HCT116 (cell line): ENCODE results near the gene PHF19. TPM values are rescaled to one million over a fixed set of nuclear protein-coding genes. Genes with fewer than 3 reads are reported as not detected.

ENCODE experiments used
- ATAC-seq: fragments of 200-7000 bp; cut with Tn5 transposase; 2 replicates; pipeline ENCODE4 v1.9.1; 2020; ENCODE audit warnings: mild to moderate bottlenecking, moderate library complexity
- BruUV-seq: library from RNA; stranded (reverse); fragments of 400-500 nt; replicated peaks from 2 replicates; lab custom pipeline; 2021; lab: Mats Ljungman, UMichigan
- CTCF ChIA-PET: fragments of 300-600 bp; sonication (Branson Sonifier 250); formaldehyde crosslinking; loops from one replicate; lab custom pipeline; 2021; ENCODE audit warnings: antibody characterized with exemption; lab: Charles Lee
- POLR2A ChIA-PET: fragments of 300-600, 350-600 bp; sonication (Branson Sonifier 250); formaldehyde crosslinking; loops from one replicate; lab custom pipeline; 2021; ENCODE audit warnings: antibody characterized with exemption; lab: Charles Lee
- RAD21 ChIA-PET, 2 experiments: fragments of 300-600 bp; sonication (Branson Sonifier 250); formaldehyde crosslinking; loops; one replicate each; lab custom pipeline; 2023; ENCODE audit warnings: low total read pairs in 2 of 2; ENCODE audit not compliant: uncharacterized antibody in 2 of 2, unreplicated experiment in 2 of 2, low non-redundant PET in 1 of 2; lab: Charles Lee
- DNase-seq: peaks from one replicate; pipeline ENCODE4 v3.0.0-alpha.2; 2010; ENCODE audit warnings: low read depth, low spot score
- H2AFZ ChIP-seq: fragments of 200-600 bp; shearing (Covaris generic), sonication (generic); 2 replicates; pipeline ENCODE4 v1.6.1; 2017; ENCODE audit warnings: low read depth, mixed run types, mixed read lengths, antibody characterized with exemption, low read length; ENCODE audit not compliant: poor library complexity, severe bottlenecking
- H3K27ac ChIP-seq: 2 replicates; pipeline ENCODE4 v1.5.1; 2012; ENCODE audit warnings: low read depth, low read length
- H3K27me3 ChIP-seq: fragments of 200-600 bp; sonication (generic); 2 replicates; pipeline ENCODE4 v1.6.1; 2016; ENCODE audit warnings: mixed run types, low read length, mixed read lengths; ENCODE audit not compliant: insufficient read depth
- H3K36me3 ChIP-seq, 2 experiments: fragments of 200-500 bp in 1 of 2; fragments of 200-600 bp in 1 of 2; sonication (Bioruptor generic) in 1 of 2; sonication (generic) in 1 of 2; 2 replicates each; pipeline versions ENCODE4 v1.5.1 to v1.6.1; 2014 to 2016; ENCODE audit warnings: low read length in 2 of 2, inconsistent platforms in 1 of 2, mixed read lengths in 1 of 2, mixed run types in 1 of 2; ENCODE audit not compliant: insufficient read depth in 2 of 2, control insufficient read depth in 1 of 2
- H3K4me1 ChIP-seq, 2 experiments: fragments of 200-600 bp in 1 of 2; sonication (generic) in 1 of 2; 2 replicates each; pipeline versions ENCODE4 v1.5.1 to v1.6.1; 2012 to 2017; ENCODE audit warnings: low read length in 2 of 2, inconsistent platforms in 1 of 2, mild to moderate bottlenecking in 1 of 2, mixed read lengths in 1 of 2, mixed run types in 1 of 2, moderate library complexity in 1 of 2; ENCODE audit not compliant: insufficient read depth in 2 of 2, control insufficient read depth in 1 of 2
- H3K4me2 ChIP-seq: fragments of 200-600 bp; sonication (generic); 2 replicates; pipeline ENCODE4 v1.6.1; 2017; ENCODE audit warnings: mixed run types, low read length, mixed read lengths
- H3K4me3 ChIP-seq, 2 experiments: fragments of 200-600 bp in 1 of 2; sonication (generic) in 1 of 2; replicated peaks in 1 of 2; 2 replicates each; pipeline ENCODE4 v1.5.1; 2011 to 2016; ENCODE audit warnings: low read length in 2 of 2, control low read depth in 1 of 2, low read depth in 1 of 2, mild to moderate bottlenecking in 1 of 2, mixed read lengths in 1 of 2, mixed run types in 1 of 2
- H3K79me2 ChIP-seq: fragments of 200-600 bp; sonication (generic); 2 replicates; pipeline ENCODE4 v1.6.1; 2017; ENCODE audit warnings: mild to moderate bottlenecking, mixed run types, low read length, moderate library complexity, mixed read lengths; ENCODE audit not compliant: insufficient read depth
- H3K9ac ChIP-seq: fragments of 200-600 bp; sonication (generic); 2 replicates; pipeline ENCODE4 v1.6.1; 2016; ENCODE audit warnings: low read length, mixed read lengths
- H3K9me2 ChIP-seq: fragments of 200-600 bp; sonication (generic), shearing (Covaris generic); 2 replicates; pipeline ENCODE4 v1.6.1; 2017; ENCODE audit warnings: mixed run types, mild to moderate bottlenecking, moderate library complexity; ENCODE audit not compliant: insufficient read depth
- H3K9me3 ChIP-seq, 2 experiments: fragments of 200-500 bp in 1 of 2; fragments of 200-600 bp in 1 of 2; sonication (Bioruptor generic) in 1 of 2; sonication (generic) in 1 of 2; 2 replicates each; pipeline ENCODE4 v1.6.1; 2014 to 2017; ENCODE audit warnings: low read length in 2 of 2, mixed read lengths in 2 of 2, inconsistent platforms in 1 of 2, low read depth in 1 of 2, mild to moderate bottlenecking in 1 of 2, mixed run types in 1 of 2, moderate library complexity in 1 of 2; ENCODE audit not compliant: control insufficient read depth in 1 of 2, insufficient read depth in 1 of 2
- H4K20me1 ChIP-seq: fragments of 200-600 bp; sonication (generic), shearing (Covaris generic); 2 replicates; pipeline ENCODE4 v1.6.1; 2017; ENCODE audit warnings: mixed run types, mild to moderate bottlenecking, moderate library complexity; ENCODE audit not compliant: insufficient read depth
- ATF3 ChIP-seq: IDR thresholded peaks from 2 replicates; pipeline ENCODE4 v1.6.1; 2012
- CBX3 ChIP-seq: IDR thresholded peaks from 2 replicates; pipeline ENCODE4 v1.6.1; 2012; ENCODE audit warnings: low read depth
- CEBPB ChIP-seq: IDR thresholded peaks from 2 replicates; pipeline ENCODE4 v1.6.1; 2012; ENCODE audit warnings: low read depth
- EGR1 ChIP-seq: IDR thresholded peaks from 2 replicates; pipeline ENCODE4 v1.6.1; 2012; ENCODE audit warnings: low read depth
- ELF1 ChIP-seq: IDR thresholded peaks from 2 replicates; pipeline ENCODE4 v1.6.1; 2012; ENCODE audit warnings: low read depth, borderline replicate concordance
- EZH2 ChIP-seq: fragments of 200-600 bp; sonication (generic); IDR thresholded peaks from 2 replicates; pipeline ENCODE4 v1.6.1; 2017; ENCODE audit warnings: antibody characterized with exemption, mixed run types
- EZH2phosphoT487 ChIP-seq: fragments of 200-600 bp; IDR thresholded peaks from 2 replicates; pipeline ENCODE4 v1.6.1; 2018; ENCODE audit warnings: antibody characterized with exemption, borderline replicate concordance
- FOSL1 ChIP-seq: IDR thresholded peaks from 2 replicates; pipeline ENCODE4 v1.6.1; 2012; ENCODE audit warnings: low read depth
- POLR2A ChIP-seq: IDR thresholded peaks from 2 replicates; pipeline ENCODE4 v1.7.0; 2011; ENCODE audit warnings: borderline replicate concordance; ENCODE audit not compliant: insufficient read depth, insufficient read length; ENCODE audit errors: extremely low read depth
- POLR2AphosphoS5 ChIP-seq: IDR thresholded peaks from 2 replicates; pipeline ENCODE4 v1.6.1; 2011; ENCODE audit warnings: mild to moderate bottlenecking, low read depth, low read length, moderate library complexity
- RAD21 ChIP-seq: IDR thresholded peaks from 2 replicates; pipeline ENCODE4 v1.6.1; 2012; ENCODE audit warnings: low read depth, mild to moderate bottlenecking
- SIN3A ChIP-seq: IDR thresholded peaks from 2 replicates; pipeline ENCODE4 v1.6.1; 2012; ENCODE audit warnings: low read depth
- SRF ChIP-seq: IDR thresholded peaks from 2 replicates; pipeline ENCODE4 v1.6.1; 2012; ENCODE audit warnings: low read depth
- YY1 ChIP-seq: IDR thresholded peaks from 2 replicates; pipeline ENCODE4 v1.6.1; 2011; ENCODE audit warnings: low read length, low read depth, moderate library complexity, mild to moderate bottlenecking; ENCODE audit not compliant: insufficient replicate concordance; ENCODE audit errors: extremely low read depth
- ZFX ChIP-seq: fragments of 450-650 bp; IDR thresholded peaks from 2 replicates; pipeline ENCODE4 v1.6.1; 2017
- ZNF274 ChIP-seq: fragments of 200-500 bp; sonication (Bioruptor generic); IDR thresholded peaks from 2 replicates; pipeline ENCODE4 v1.6.1; 2014; ENCODE audit warnings: mild to moderate bottlenecking, low read depth, low read length, inconsistent platforms
- intact Hi-C: fragments of 100-400 bp; cut with micrococcal nuclease; formaldehyde crosslinking; loops from 2 replicates; pipeline ENCODE4 v1.10.0; 2022
- total RNA-seq: library from RNA; stranded (reverse); gene quantifications from one replicate; pipeline ENCODE4 v1.2.1, GENCODE V29; 2021; ENCODE audit not compliant: unreplicated experiment
- TF ChIP-seq, protein P1 (sequence below): IDR thresholded peaks from 2 replicates; pipeline ENCODE4 v1.6.1; 2012; ENCODE audit warnings: low read depth
- TF ChIP-seq, protein P2 (sequence below): IDR thresholded peaks from 2 replicates; pipeline ENCODE4 v1.6.1; 2012

Gene PHF19
- total RNA-seq, 1 experiment from 2014 or later = 74.0 TPM

- TF ChIP-seq CBX3 = no peak
These were observed 45.6 kb upstream of the PHF19 start (continued) for GRCh38 chr9:120922404-120923195.

GRCh38 chr9:120921661-120922181, 44.7 kb upstream of the PHF19 start:
- TF ChIP-seq, protein P1, sequence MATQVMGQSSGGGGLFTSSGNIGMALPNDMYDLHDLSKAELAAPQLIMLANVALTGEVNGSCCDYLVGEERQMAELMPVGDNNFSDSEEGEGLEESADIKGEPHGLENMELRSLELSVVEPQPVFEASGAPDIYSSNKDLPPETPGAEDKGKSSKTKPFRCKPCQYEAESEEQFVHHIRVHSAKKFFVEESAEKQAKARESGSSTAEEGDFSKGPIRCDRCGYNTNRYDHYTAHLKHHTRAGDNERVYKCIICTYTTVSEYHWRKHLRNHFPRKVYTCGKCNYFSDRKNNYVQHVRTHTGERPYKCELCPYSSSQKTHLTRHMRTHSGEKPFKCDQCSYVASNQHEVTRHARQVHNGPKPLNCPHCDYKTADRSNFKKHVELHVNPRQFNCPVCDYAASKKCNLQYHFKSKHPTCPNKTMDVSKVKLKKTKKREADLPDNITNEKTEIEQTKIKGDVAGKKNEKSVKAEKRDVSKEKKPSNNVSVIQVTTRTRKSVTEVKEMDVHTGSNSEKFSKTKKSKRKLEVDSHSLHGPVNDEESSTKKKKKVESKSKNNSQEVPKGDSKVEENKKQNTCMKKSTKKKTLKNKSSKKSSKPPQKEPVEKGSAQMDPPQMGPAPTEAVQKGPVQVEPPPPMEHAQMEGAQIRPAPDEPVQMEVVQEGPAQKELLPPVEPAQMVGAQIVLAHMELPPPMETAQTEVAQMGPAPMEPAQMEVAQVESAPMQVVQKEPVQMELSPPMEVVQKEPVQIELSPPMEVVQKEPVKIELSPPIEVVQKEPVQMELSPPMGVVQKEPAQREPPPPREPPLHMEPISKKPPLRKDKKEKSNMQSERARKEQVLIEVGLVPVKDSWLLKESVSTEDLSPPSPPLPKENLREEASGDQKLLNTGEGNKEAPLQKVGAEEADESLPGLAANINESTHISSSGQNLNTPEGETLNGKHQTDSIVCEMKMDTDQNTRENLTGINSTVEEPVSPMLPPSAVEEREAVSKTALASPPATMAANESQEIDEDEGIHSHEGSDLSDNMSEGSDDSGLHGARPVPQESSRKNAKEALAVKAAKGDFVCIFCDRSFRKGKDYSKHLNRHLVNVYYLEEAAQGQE = no peak
- no peak for TF ChIP-seq CEBPB
- no peak for TF ChIP-seq ELF1
- TF ChIP-seq POLR2A = no peak
- TF ChIP-seq RAD21 = no peak
- TF ChIP-seq, protein P2, sequence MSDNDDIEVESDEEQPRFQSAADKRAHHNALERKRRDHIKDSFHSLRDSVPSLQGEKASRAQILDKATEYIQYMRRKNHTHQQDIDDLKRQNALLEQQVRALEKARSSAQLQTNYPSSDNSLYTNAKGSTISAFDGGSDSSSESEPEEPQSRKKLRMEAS = no peak
- no peak for TF ChIP-seq ZFX
- TF ChIP-seq EGR1 = no peak
- TF ChIP-seq POLR2AphosphoS5 = no peak
- TF ChIP-seq FOSL1 = no peak
- no peak for TF ChIP-seq ATF3
- no peak for TF ChIP-seq ZNF274
- TF ChIP-seq YY1 = no peak
- TF ChIP-seq SIN3A = no peak
- no peak for TF ChIP-seq EZH2
- TF ChIP-seq SRF = no peak
- no peak for TF ChIP-seq EZH2phosphoT487
- no peak overlapping the region for H3K27ac ChIP-seq
- no peak overlapping the region for H2AFZ ChIP-seq
- no peak overlapping the region for H3K4me2 ChIP-seq
- intact Hi-C loops = no loop called here
- no peaks in the 10 kb centered on the region for H3K9me2 ChIP-seq
- H4K20me1 ChIP-seq = no peaks in the 10 kb centered on the region
- BruUV-seq = no TSS peak
- POLR2A ChIA-PET = no interaction called here
- ATAC-seq (no peak), DNase-seq (no peak)
- H3K9ac ChIP-seq = no peak overlapping the region
- H3K9me3 ChIP-seq = no peaks in the 10 kb centered on the region
- no peak overlapping the region for H3K4me3 ChIP-seq
- no peaks in the 10 kb centered on the region for H3K27me3 ChIP-seq
- CTCF ChIA-PET = no interaction called here
- RAD21 ChIA-PET = no interaction called here
- no peaks in the 10 kb centered on the region for H3K36me3 ChIP-seq
- H3K4me1 ChIP-seq = no peaks in the 10 kb centered on the region; a peak in 1 of 4 replicates
- H3K79me2 ChIP-seq = no peaks in the 10 kb centered on the region
